DOHH2 (cell line): ENCODE results near the gene CTTN.

Experiments
- EZH2phosphoT487 ChIP-seq: fragments of 200-600 bp; sonication (generic); IDR thresholded peaks from 2 replicates; pipeline ENCODE4 v1.6.1; 2017; ENCODE audit warnings: borderline replicate concordance, mild to moderate bottlenecking, antibody characterized with exemption, low read length, moderate library complexity, mixed read lengths
- TF ChIP-seq, protein P1 (sequence below): fragments of 200-600 bp; sonication (generic); IDR thresholded peaks from one replicate; pipeline ENCODE4 v1.5.1; 2014; ENCODE audit warnings: antibody characterized with exemption, mild to moderate bottlenecking, low read depth, low read length; ENCODE audit not compliant: poor library complexity, severe bottlenecking

DNA sequence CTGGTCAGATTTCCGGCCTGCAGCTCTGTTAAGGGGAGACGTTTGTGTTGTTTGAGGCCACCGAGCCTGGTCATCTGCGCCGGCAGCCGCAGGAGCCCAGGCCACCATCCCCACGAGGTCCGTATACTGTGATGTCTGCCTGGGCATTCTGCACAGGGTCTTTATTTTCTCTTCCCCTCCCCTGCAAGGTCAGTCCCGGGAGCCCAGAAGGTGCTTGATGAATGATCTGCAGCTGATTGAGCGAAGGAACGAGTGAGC, 45.4 kb downstream of the CTTN start:
- TF ChIP-seq, protein P1, sequence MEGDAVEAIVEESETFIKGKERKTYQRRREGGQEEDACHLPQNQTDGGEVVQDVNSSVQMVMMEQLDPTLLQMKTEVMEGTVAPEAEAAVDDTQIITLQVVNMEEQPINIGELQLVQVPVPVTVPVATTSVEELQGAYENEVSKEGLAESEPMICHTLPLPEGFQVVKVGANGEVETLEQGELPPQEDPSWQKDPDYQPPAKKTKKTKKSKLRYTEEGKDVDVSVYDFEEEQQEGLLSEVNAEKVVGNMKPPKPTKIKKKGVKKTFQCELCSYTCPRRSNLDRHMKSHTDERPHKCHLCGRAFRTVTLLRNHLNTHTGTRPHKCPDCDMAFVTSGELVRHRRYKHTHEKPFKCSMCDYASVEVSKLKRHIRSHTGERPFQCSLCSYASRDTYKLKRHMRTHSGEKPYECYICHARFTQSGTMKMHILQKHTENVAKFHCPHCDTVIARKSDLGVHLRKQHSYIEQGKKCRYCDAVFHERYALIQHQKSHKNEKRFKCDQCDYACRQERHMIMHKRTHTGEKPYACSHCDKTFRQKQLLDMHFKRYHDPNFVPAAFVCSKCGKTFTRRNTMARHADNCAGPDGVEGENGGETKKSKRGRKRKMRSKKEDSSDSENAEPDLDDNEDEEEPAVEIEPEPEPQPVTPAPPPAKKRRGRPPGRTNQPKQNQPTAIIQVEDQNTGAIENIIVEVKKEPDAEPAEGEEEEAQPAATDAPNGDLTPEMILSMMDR: no peak
- TF ChIP-seq EZH2phosphoT487: no peak
